Measurements from ENCODE around the gene LBH.

LBH gene

DNA sequence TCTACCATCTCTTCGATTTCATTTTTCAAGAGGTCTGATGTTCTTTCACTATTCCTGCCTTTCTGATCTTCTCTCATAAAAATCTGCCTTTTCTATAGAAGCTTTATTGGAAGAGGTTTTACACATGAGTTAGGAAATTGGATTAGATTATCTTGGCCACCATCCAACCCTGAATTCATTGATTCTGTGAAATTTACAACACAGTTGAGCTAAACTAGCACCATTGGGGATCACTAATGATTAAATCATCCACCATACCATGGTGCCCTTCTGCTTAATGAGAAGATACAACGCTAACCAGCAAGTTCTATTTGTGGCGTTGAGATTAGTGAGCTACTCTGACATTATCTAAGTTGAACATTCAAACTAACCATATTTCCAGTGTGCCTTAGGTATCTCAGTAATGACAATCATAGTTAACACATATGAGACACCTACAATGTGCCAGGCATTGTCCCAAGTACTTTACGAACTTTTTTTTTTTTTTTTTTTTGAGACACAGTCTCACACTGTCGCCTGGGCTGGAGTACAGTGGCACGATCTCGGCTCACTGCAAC is 17.3 kb upstream of the LBH start:
- FAIRE-seq = no peak
- DNase-seq (ENCODE audit: insufficient read length, low spot score) = no peak

- no peak for FAIRE-seq
- DNase-seq (ENCODE audit: insufficient read length, low spot score) = no peak
Observed at GRCh38 chr2:30216157-30216556, 15.2 kb upstream of the LBH start.

- DNase-seq (ENCODE audit: insufficient read length, low spot score) = no peak
- no peak for FAIRE-seq
Observed at GRCh38 chr2:30217644-30218337, 13.5 kb upstream of the LBH start.

DNA sequence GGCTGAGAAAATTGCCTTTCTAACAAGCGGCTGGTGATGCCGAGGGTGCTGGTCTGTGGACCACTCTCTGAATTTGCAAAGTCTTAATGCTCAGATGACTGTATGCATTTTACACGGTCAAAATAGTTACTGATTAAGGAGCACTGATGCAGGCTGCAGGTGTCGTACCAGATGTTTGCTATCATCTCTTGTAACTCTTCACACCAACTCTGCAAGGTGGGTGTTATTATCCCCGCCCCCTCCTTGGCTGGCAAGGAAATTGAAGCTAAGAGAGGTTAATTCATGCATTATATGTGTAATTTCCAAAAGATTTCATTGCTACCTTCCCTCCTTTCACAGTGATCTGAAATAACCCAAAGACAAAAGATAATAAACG is 13.0 kb upstream of the LBH start:
- FAIRE-seq (no peak), DNase-seq (ENCODE audit: insufficient read length, low spot score) (no peak)

GRCh38 chr2:30218814-30219213 is 12.5 kb upstream of the LBH start:
- FAIRE-seq = no peak
- no peak for DNase-seq (ENCODE audit: insufficient read length, low spot score)

GRCh38 chr2:30219886-30220875 is 11.2 kb upstream of the LBH start:
- FAIRE-seq = no peak
- DNase-seq (ENCODE audit: insufficient read length, low spot score) = no peak

GRCh38 chr2:30221531-30221930 is 9.8 kb upstream of the LBH start:
- no peak for DNase-seq (ENCODE audit: insufficient read length, low spot score)
- FAIRE-seq = no peak

- FAIRE-seq (no peak), DNase-seq (ENCODE audit: insufficient read length, low spot score) (no peak)
Observed at GRCh38 chr2:30222031-30222430, 9.3 kb upstream of the LBH start.

DNA sequence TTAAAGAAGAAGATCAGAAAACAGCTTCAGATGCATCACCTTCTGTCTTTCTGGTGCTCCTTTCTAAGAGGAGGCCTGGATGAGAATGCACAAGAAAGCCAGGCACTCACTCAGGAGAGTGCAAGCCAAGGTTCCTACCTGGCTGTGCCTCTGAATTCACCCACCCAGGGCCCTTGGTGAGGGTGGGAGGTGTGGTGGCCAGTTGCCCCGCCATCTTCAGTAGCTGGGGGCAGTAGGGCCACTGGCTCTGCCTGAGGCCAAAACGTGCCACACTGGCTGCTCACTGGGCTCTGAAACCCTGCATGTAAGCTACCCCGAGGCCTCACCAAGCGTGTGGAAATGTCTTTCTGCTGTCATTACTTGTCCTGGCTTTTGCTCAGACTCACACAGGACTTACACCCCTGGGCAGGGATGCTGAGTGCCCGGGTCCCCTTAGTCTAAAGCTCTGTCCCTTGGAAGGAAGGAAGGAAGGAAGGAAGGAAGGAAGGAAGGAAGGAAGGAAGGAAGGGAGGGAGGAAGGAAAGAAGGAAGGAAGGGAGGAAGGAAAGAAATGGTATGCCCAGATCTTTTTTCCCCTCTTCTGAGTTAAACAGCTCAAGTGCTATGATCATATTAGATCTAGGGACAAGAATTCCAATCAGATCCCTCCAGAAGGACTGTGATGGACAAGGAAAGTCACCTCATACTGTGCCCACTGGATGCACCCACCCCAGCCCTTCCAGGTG is 8.5 kb upstream of the LBH start:
- no peak for DNase-seq (ENCODE audit: insufficient read length, low spot score)
- FAIRE-seq = no peak

- DNase-seq (ENCODE audit: insufficient read length, low spot score) (no peak), FAIRE-seq (peak; percentile 81)
Observed at GRCh38 chr2:30223413-30223874, 7.9 kb upstream of the LBH start.

DNA sequence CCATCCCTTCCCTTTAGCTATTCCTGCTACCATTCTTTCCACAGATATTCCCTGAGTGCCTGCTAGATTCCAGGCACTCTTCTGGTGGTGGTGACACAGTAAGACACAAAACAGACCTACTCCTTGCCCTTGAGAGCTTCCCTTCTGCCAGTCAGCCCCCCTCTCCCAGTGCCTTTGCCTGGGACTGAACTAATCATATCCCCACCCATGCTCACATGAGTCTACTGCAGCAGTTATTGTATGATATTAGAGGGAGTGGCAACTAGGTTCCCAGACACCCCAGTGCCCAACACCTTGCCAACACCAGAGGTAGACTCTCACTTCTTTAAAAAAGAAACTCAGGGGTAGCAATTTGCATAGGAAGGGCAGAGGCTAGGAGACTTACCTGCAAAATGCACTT is 7.2 kb upstream of the LBH start:
- peak; percentile 49 for FAIRE-seq
- DNase-seq (ENCODE audit: insufficient read length, low spot score) = no peak

DNA sequence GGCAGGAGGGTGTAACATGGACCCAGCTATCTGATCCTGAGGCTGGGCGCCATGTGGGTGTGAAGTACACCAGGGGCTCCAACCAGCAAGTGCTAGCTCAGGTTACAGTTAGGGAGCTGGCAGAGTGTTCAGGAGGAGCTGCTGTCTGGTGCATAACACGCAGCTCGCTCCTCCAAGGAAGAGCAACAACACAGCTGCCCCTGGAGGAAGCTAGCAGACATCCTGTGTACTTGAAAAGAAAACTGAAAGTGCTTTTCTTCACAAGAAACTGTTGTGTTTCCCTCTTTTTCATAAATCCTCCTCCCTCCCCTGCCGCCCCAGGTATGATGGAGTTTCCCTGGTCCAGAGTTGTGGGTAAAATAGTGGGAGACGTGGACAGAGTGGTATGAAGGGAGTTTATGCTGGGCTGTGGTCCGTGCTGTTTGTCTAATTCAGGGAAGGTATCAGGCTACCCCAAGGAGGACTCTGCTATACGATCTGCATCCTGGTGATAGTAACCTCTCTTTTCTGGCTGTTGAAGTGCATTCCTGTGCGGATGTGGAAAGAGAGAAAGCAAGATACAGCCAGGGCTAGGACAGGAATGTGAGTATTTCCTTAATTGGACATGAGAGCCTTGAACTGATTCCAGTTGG is 6.1 kb upstream of the LBH start:
- peak; percentile 98 for FAIRE-seq

DNA sequence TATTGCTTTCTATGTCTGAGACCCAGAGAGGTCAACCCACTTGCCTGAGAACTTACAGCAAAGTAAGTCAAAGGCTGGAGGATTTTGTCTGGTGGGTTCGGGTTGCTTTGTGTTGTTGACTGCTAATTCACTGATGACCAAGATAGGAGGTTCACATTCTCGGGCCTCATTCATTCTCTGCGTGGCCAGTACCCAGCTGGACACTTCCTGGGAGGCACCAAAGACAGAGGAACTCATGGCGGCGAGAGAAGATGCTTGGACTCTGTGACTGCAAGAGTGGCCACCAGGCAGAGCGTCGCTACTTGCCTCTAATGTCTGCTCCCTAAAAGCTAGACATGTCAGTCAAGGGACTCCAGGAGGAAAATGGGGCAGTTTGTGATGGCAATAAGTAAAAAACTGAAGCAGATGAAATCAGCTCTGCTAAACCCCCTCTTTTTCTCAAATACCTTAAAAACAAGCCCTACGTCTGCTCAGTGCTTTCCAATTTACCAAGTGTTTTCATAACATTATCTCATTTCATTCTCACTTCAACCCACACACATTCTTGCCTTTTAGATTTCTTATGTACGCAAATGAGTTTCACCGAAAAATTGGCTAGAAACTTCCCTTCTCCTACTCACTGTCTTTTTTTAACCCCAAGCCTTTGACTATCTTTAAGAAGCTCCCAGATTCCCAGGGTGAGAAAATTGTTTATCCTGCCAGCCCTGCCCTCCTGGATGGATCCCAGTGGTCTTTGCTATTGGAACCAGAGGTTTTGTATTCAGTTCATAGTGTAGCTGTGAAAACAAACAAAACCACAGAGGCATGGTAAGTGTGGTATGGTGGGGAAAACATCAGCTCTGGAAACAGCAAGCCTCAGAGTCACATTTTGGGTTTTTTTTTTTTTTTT is 4.9 kb upstream of the LBH start:
- DNase-seq (ENCODE audit: insufficient read length, low spot score) (no peak), FAIRE-seq (peak; percentile 87)

More for the DNA sequence above, 6.1 kb upstream of the LBH start:
- no peak for DNase-seq (ENCODE audit: insufficient read length, low spot score)

DNA sequence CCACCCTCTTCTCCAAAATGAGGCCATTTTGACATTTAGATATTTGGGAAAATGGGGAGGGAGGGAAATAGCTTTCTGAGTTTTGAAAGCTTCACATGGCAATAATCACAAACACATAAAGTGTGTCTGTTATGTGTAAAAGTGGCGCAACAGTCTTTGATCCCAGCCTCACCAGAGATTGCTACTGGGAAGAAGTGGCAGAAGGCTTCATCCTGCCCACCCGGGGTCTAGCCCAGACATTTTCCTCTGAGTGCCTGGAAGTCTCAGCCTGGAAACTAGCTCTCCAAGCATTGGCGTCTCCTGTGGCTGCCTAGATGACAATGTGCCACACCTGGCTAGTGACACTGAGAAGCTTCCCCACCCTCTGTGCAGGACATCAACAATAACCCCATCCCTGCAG is 1.7 kb upstream of the LBH start:
- DNase-seq (ENCODE audit: insufficient read length, low spot score) (no peak), FAIRE-seq (no peak)

DNA sequence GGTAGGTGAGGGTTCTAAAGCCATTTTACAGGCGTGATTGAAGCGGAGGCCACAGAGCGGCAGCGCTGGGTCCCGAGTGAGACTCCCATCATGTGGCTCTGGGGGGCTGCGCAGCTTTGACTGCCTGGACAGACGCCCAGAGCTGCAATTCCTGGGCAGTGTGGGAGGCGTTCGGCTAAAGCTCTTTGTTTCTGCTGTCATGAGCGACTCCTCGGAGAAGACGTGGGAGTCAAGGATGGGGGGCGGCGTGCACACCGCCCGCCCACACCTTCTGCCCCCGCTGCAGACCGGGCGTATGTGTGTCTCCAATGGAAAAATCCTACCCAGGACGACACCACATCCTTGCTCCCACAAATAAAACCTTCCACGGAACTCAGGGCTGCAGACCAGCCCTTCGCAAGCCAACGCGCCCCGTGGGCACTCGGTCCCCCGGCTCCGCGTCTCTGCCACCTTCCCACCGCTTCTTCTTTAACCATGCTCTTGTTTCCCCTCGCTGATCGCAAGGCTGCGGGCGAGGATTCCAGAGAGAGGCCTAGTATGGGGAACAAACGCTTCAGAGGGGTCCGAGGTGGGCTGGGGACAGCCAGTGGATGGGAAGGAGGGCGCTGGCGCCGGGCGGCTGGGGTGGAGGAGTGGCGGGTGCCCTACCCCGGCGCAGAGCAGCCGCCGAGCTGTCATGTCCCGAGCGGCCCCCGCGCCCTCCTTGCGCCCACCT is 680 bp upstream of the LBH start:
- FAIRE-seq (no peak), DNase-seq (ENCODE audit: insufficient read length, low spot score) (no peak)

GRCh38 chr2:30231996-30232800 is 864 bp downstream of the LBH start:
- FAIRE-seq = peak; percentile 31

GRCh38 chr2:30232801-30233130 is 1.4 kb downstream of the LBH start:
- DNase-seq (ENCODE audit: insufficient read length, low spot score) (no peak), FAIRE-seq (no peak)

More at GRCh38 chr2:30231996-30232800, 864 bp downstream of the LBH start:
- no peak for DNase-seq (ENCODE audit: insufficient read length, low spot score)
